Upper lobe of left lung (tissue), 4 donors: Measurements from ENCODE around the gene JARID2.

Experiments
- CTCF ChIP-seq, 6 experiments: fragments of 450-650 bp in 4 of 6; fragments of 200-600 bp in 2 of 6; sonication (generic) in 2 of 6; IDR thresholded peaks; one replicate each; pipeline ENCODE4 v1.5.1; 2016 to 2019; ENCODE audit warnings: antibody characterized with exemption in 6 of 6
- EP300 ChIP-seq, 4 donors: sonication (generic); formaldehyde crosslinking; IDR thresholded peaks; one replicate each; pipeline ENCODE4 v1.5.1; 2017; ENCODE audit warnings: antibody characterized with exemption in 4 of 4, control low read depth in 2 of 4

DNA sequence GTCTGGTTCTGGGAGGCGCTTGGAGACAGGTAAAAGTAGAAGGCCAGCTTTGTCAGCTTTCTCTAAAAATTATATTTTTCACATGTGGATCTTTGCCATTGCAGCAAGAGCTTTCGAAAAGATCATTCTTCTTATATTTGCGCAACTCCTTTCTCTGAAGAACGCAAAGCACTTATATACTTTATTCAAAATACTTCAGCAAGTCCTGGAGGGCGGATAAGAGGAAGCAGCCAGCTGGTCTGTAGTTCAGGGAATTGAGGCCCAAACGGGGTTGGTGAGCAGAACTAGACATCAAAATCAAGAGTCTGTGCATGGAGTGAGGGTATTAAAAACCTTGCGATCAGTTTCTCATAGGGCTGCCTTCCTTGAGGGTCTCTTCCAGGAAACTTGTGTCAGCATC lies 234.7 kb downstream of the JARID2 start:
- no peak for TF ChIP-seq CTCF (IDR thresholded peaks at IDR 0.05)
- TF ChIP-seq EP300 (IDR thresholded peaks at IDR 0.05) = no peak
